Neutrophil (primary cell): ENCODE measurements around the gene TRIM29.

ENCODE experiments used
- H3K27ac ChIP-seq: fragments of 200-600 bp; sonication (generic); 2 replicates; pipeline ENCODE4 v1.5.1; 2016; ENCODE audit warnings: mild to moderate bottlenecking, moderate library complexity
- H3K27me3 ChIP-seq: fragments of 200-600 bp; sonication (generic); 2 replicates; pipeline ENCODE4 v1.6.0; 2016; ENCODE audit warnings: mild to moderate bottlenecking
- H3K36me3 ChIP-seq: fragments of 200-600 bp; sonication (generic); 2 replicates; pipeline ENCODE4 v1.5.1; 2017
- H3K4me1 ChIP-seq, 2 experiments: fragments of 200-600 bp in 1 of 2; sonication (generic) in 1 of 2; 1 replicate in 1 of 2; 2 replicates in 1 of 2; pipeline versions ENCODE4 v1.5.1 to v1.6.1; 2013 to 2016; ENCODE audit warnings: low read depth in 1 of 2, low read length in 1 of 2, mild to moderate bottlenecking in 1 of 2, moderate library complexity in 1 of 2; ENCODE audit not compliant: control insufficient read depth in 1 of 2, insufficient read depth in 1 of 2
- H3K4me3 ChIP-seq, 2 experiments: fragments of 200-600 bp in 1 of 2; sonication (generic) in 1 of 2; 1 replicate in 1 of 2; 2 replicates in 1 of 2; pipeline ENCODE4 v1.5.1; 2013 to 2016; ENCODE audit warnings: low read depth in 1 of 2, low read length in 1 of 2, mild to moderate bottlenecking in 1 of 2, moderate library complexity in 1 of 2
- H3K9me3 ChIP-seq: fragments of 200-600 bp; sonication (generic); 2 replicates; pipeline ENCODE4 v1.5.1; 2016
- CTCF ChIP-seq: fragments of 200-600 bp; sonication (generic); IDR thresholded peaks from 2 replicates; pipeline ENCODE4 v1.5.1; 2016; ENCODE audit warnings: antibody characterized with exemption

Gene TRIM29

GRCh38 chr11:120106354-120107150 is 31.4 kb downstream of the TRIM29 start:
- Histone ChIP-seq H3K4me3 (no peak overlapping the region), H3K4me1 (no peaks in the 10 kb centered on the region), H3K27ac (no peak overlapping the region), H3K9me3 (no peaks in the 10 kb centered on the region), H3K27me3 (no peaks in the 10 kb centered on the region), H3K36me3 (no peaks in the 10 kb centered on the region)
- no peak for TF ChIP-seq CTCF

DNA sequence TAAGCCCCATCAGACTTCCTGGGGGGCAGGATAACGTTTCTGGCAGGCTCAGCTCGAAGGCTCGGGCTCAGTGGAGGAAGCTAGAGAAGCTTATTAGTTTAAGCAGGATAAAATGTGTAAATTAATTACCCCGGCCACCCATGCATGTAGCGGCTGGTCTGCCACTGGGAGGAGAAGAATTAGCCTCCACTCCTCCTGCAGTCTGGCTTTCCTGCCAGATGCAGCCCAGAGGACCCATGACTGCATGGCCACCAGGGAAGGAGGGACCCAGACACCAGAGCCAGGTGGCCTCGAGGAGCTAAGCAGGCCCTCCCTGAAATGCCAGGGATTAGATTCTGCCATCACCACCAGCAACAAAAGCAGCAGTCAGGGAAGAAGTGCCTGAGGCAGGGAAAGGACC is 32.3 kb downstream of the TRIM29 start:
- TF ChIP-seq CTCF: no peak
- Histone ChIP-seq H3K4me1 (no peaks in the 10 kb centered on the region), H3K27me3 (no peaks in the 10 kb centered on the region), H3K4me3 (no peak overlapping the region), H3K36me3 (no peaks in the 10 kb centered on the region), H3K27ac (no peak overlapping the region), H3K9me3 (no peaks in the 10 kb centered on the region)

- Histone ChIP-seq H3K27me3 (no peaks in the 10 kb centered on the region), H3K9me3 (no peaks in the 10 kb centered on the region), H3K27ac (no peak overlapping the region), H3K4me3 (no peak overlapping the region), H3K4me1 (no peaks in the 10 kb centered on the region), H3K36me3 (no peaks in the 10 kb centered on the region)
- no peak for TF ChIP-seq CTCF
Observed at GRCh38 chr11:120104041-120104565, 33.8 kb downstream of the TRIM29 start.

DNA sequence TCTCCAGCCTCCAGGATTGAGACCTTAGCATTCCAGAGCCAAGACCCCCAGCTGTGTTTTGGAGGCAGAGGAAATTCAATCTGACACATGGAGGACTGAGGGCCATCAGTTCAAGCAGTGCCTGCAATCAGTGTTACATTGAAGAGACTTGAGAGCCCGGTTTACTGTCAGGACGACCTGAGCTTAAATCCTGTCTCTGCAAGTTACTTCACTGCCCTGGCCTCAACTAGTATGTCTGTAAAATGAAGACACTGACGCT is 35.1 kb downstream of the TRIM29 start:
- Histone ChIP-seq H3K9me3 (no peaks in the 10 kb centered on the region), H3K27me3 (no peaks in the 10 kb centered on the region)

DNA sequence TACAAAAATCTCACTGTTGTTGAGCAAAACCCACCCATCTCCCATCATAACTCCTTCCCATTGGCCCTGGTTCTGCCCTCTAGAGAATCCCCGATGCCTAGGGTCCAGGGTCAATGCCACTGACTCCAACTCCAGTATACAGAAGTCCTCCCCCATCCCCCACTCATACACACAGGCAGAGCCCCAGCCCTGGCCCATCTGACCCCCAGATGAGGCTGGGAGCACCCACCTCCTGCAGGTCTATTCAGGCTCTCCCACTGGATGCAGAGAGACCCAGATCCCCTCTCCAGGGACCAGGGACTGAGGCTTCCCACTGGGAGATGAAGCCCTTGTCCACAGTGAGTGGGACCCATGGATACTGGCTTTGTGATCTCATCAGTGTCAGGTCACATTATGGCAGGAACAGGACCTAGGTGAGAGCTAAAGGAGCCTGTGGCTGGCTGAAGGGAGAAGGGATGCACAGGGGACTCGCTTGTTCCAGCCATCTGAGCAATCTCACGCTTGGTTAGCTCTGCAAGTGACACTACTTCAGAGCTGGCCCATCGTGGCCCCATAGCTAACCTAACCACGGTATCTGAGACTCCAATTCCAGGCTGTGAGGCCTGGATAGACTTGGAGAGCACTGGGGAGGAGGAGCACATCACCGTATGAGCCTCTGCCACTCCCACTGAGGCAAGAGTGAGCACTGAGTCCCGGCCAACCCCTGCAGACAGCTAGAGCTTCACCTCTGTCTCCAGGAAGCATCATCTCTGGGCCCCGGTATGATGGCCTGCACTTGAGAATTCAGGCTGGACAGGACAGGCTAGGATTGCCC is 35.7 kb downstream of the TRIM29 start:
- Histone ChIP-seq H3K27ac (no peak overlapping the region), H3K4me1 (no peaks in the 10 kb centered on the region), H3K27me3 (peaks cover 2% of the 10 kb centered on the region), H3K4me3 (no peak overlapping the region), H3K36me3 (no peaks in the 10 kb centered on the region), H3K9me3 (no peaks in the 10 kb centered on the region)
- no peak for TF ChIP-seq CTCF

More for the DNA sequence above, 35.1 kb downstream of the TRIM29 start:
- H3K36me3 ChIP-seq: no peaks in the 10 kb centered on the region
- TF ChIP-seq CTCF: no peak
- no peaks in the 10 kb centered on the region for H3K4me1 ChIP-seq
- no peak overlapping the region for H3K27ac ChIP-seq
- no peak overlapping the region for H3K4me3 ChIP-seq
